ENCODE data around the gene MYBPC1. TPM values are rescaled to one million over a fixed set of nuclear protein-coding genes. Genes with fewer than 3 reads are reported as not detected.
A peak's percentile ranks its signal among the peaks of the same experiment; 100 is the strongest.
"Not testable (repeated sequence)": the region's sequence is repeated elsewhere in the genome, so short reads cannot be mapped to it uniquely, and the experiment has no call there.

Gene MYBPC1, protein sequence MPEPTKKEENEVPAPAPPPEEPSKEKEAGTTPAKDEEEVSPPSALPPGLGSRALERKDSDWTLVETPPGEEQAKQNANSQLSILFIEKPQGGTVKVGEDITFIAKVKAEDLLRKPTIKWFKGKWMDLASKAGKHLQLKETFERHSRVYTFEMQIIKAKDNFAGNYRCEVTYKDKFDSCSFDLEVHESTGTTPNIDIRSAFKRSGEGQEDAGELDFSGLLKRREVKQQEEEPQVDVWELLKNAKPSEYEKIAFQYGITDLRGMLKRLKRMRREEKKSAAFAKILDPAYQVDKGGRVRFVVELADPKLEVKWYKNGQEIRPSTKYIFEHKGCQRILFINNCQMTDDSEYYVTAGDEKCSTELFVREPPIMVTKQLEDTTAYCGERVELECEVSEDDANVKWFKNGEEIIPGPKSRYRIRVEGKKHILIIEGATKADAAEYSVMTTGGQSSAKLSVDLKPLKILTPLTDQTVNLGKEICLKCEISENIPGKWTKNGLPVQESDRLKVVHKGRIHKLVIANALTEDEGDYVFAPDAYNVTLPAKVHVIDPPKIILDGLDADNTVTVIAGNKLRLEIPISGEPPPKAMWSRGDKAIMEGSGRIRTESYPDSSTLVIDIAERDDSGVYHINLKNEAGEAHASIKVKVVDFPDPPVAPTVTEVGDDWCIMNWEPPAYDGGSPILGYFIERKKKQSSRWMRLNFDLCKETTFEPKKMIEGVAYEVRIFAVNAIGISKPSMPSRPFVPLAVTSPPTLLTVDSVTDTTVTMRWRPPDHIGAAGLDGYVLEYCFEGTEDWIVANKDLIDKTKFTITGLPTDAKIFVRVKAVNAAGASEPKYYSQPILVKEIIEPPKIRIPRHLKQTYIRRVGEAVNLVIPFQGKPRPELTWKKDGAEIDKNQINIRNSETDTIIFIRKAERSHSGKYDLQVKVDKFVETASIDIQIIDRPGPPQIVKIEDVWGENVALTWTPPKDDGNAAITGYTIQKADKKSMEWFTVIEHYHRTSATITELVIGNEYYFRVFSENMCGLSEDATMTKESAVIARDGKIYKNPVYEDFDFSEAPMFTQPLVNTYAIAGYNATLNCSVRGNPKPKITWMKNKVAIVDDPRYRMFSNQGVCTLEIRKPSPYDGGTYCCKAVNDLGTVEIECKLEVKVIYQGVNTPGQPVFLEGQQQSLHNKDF
- total RNA-seq = not detected in 2 replicates

DNA sequence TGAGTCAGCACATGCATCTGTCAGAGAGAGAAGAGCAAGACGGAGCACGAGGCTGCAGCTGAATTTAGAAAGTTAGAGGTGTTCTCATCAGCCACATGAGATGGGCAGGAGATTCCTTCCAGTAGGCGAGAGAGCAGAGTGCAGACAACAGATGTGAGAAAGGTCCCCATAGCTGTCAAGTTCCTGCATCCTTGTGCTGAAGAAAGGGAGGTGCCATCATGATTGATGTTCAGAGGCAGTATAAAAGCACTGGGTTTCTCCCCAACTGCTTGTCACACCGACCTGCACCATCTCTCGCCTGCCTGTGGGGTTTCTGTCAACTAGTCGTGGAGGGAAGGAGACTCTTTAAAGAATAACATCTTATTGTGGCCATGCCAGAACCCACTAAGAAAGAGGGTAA, at the start of gene MYBPC1:
Gene MYBPC1 (plus strand): TSS at position 272 of the 400 bp plus-strand sequence. CDS start 100 bp downstream, at position 372.
- Mint-ChIP-seq H3K4me3 (no peak within 1 kb of the TSS), H3K36me3 (ENCODE audit: low read depth) (no peaks in the 10 kb centered on the region), H3K27ac (no peak within 1 kb of the TSS), H3K9me3 (no peaks in the 10 kb centered on the region), H3K27me3 (ENCODE audit: insufficient read depth) (peaks cover 5% of the 10 kb centered on the region), H3K4me1 (ENCODE audit: low read depth) (no peaks in the 10 kb centered on the region)
- DNase-seq (ENCODE audit: low spot score) = no peak
- intact Hi-C loops (cut with micrococcal nuclease) = no loop called here

DNA sequence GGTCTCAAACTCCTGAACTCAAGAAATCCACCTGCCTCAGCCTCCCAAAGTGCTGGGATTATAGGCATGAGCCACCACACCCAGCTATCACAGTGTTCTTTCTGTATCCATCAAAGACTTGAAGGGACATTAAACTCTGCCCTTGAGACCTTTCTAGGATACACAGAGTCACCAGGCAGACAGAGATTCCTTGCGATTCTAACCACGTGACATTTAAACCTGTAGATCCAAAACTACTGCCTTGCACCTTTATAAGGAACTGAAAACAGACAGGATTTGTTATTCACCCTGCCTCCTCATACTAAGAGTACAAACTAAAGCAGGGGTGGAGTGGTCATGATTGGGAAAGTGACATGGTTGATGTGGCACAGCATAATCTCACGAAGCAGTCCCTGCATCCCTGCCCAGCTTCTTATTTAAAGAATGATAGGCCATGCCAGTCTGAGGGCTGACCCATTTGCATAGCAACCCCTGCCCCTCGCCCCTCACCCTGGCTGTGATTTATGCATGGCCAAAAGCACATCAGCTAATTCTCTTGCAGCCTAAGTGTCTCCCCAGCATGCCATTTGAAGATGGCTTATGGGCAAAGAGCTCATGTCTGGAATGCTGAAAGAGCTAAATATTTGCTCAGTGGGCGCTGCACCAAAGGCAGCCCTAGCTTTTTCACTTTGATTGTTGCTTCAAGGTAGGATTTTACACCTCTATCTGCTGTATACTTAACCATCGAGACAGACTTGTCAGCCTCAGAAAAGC, 43.2 kb upstream of the MYBPC1 start:
- H3K27me3 Mint-ChIP-seq (ENCODE audit: insufficient read depth) = no peaks in the 10 kb centered on the region

DNA sequence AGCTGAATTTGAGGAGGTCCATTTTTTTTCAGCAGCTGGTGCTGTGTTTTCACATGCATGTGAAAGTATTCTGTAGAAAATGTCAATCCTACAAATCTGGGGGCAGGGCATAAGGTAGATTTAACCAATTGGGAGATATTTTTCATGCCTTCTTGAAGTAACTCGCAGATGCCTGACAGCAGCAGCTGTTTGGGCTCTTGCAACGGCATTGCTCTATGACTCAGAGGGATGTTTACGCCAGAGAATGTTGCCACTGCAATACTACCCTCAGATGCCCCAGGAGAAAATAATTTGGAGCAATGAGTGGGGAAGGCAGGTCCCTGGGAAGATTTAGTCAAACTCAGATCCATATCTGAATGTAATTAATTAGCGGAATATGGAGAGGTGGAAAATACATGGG, 42.5 kb upstream of the MYBPC1 start:
- H3K27me3 Mint-ChIP-seq (ENCODE audit: insufficient read depth) = no peaks in the 10 kb centered on the region
- H3K9me3 Mint-ChIP-seq = no peaks in the 10 kb centered on the region
- H3K36me3 Mint-ChIP-seq (ENCODE audit: low read depth) = no peaks in the 10 kb centered on the region
- intact Hi-C loops (cut with micrococcal nuclease) = no loop called here
- H3K4me1 Mint-ChIP-seq (ENCODE audit: low read depth) = no peaks in the 10 kb centered on the region
- no peak overlapping the region for H3K27ac Mint-ChIP-seq
- H3K4me3 Mint-ChIP-seq = no peak overlapping the region
- no peak for DNase-seq (ENCODE audit: low spot score)

More for the DNA sequence above, 43.2 kb upstream of the MYBPC1 start:
- H3K9me3 Mint-ChIP-seq = no peaks in the 10 kb centered on the region
- H3K4me3 Mint-ChIP-seq = no peak overlapping the region
- intact Hi-C loops (cut with micrococcal nuclease) = no loop called here
- H3K27ac Mint-ChIP-seq = no peak overlapping the region
- H3K36me3 Mint-ChIP-seq (ENCODE audit: low read depth) = no peaks in the 10 kb centered on the region
- H3K4me1 Mint-ChIP-seq (ENCODE audit: low read depth) = no peaks in the 10 kb centered on the region
- no peak for DNase-seq (ENCODE audit: low spot score)

- intact Hi-C loops (cut with micrococcal nuclease) = no loop called here
- H3K27me3 Mint-ChIP-seq (ENCODE audit: insufficient read depth) = no peaks in the 10 kb centered on the region
These were observed 37.7 kb upstream of the MYBPC1 start for GRCh38 chr12:101557094-101557493.

DNA sequence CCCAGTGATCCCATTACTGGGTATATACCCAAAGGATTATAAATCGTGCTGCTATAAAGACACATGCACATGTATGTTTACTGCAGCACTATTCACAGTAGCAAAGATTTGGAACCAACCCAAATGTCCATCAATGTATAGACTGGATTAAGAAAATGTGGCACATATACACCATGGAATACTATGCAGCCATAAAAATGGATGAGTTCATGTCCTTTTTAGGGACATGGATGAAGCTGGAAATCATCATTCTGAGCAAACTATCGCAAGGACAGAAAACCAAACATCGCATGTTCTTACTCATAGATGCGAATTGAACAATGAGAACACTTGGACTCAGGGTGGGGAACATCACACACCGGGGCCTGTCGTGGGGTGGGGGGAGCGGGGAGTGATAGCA, 36.0 kb upstream of the MYBPC1 start:
- DNase-seq (ENCODE audit: low spot score); H3K4me1 Mint-ChIP-seq (ENCODE audit: low read depth); H3K27me3 Mint-ChIP-seq (ENCODE audit: insufficient read depth); H3K9me3 Mint-ChIP-seq; intact Hi-C loops (cut with micrococcal nuclease); H3K36me3 Mint-ChIP-seq (ENCODE audit: low read depth); H3K4me3 Mint-ChIP-seq; H3K27ac Mint-ChIP-seq: not testable (repeated sequence)

More at GRCh38 chr12:101557094-101557493, 37.7 kb upstream of the MYBPC1 start:
- Mint-ChIP-seq H3K4me3 (no peak overlapping the region), H3K4me1 (ENCODE audit: low read depth) (no peaks in the 10 kb centered on the region), H3K9me3 (no peaks in the 10 kb centered on the region), H3K27ac (no peak overlapping the region), H3K36me3 (ENCODE audit: low read depth) (no peaks in the 10 kb centered on the region)
- no peak for DNase-seq (ENCODE audit: low spot score)

DNA sequence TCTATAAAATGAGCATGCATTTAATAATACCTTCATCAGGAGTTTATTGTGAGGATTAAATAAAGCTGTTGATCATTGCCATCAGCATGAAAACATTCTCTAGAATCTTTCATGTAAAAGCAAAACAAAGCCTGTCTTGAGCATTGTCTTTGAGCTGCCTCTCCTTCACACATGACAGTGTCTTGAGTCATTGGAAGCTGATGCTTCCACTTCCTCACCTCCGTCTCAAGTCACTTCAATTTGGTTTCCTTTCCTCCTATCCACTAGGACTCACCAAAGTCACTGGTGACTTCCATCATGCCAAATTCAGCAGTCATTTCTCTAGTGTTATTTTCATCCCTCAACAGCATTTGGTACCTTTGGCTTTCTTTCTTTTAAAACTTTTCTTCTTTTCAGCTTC, 31.6 kb upstream of the MYBPC1 start:
- no peaks in the 10 kb centered on the region for H3K36me3 Mint-ChIP-seq (ENCODE audit: low read depth)
- intact Hi-C loops (cut with micrococcal nuclease) = no loop called here
- H3K4me1 Mint-ChIP-seq (ENCODE audit: low read depth) = no peaks in the 10 kb centered on the region
- no peak for DNase-seq (ENCODE audit: low spot score)
- H3K4me3 Mint-ChIP-seq = no peak overlapping the region
- H3K9me3 Mint-ChIP-seq = no peaks in the 10 kb centered on the region
- H3K27me3 Mint-ChIP-seq (ENCODE audit: insufficient read depth) = no peaks in the 10 kb centered on the region
- no peak overlapping the region for H3K27ac Mint-ChIP-seq

DNA sequence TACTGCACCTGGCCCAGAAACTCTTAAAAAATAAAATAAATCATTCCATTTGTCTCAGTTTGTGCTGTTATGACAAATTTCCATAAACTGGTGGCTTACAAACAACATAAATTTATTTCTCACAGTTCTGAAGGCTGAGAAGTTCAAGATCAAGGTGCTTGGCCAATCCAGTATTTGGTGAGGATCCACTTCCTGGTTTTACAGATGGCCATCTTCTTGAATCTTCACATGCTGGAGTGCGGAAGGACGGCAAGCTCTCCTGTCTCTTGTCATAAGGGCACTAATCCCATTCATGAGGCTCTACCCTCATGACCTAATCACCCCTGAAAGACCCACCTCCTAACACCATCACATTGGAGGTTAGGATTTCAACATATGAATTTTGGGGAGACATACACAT, 29.9 kb upstream of the MYBPC1 start:
- H3K4me1 Mint-ChIP-seq (ENCODE audit: low read depth) = no peaks in the 10 kb centered on the region
- DNase-seq (ENCODE audit: low spot score) = no peak
- intact Hi-C loops (cut with micrococcal nuclease) = no loop called here

DNA sequence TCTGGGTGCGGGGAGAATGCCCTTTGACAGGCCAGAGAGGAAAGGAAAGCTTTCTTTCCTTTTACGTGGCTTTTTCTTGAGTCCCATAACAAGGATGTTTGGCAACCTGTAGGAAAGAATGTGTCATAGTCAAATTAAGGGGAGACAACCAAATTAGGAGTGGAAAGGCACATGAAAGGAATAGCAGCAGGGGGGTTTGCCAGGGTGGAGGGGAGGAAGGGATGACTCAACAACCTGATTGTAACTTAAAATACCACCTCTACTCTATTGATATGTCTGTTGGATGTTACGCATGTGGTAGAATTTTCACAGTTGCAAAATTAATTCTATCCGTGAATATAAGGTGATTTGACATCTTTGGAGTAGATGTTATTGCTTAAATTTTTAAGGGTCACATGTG, 28.5 kb upstream of the MYBPC1 start:
- intact Hi-C loops (cut with micrococcal nuclease) = no loop called here
- no peak overlapping the region for H3K4me3 Mint-ChIP-seq
- no peaks in the 10 kb centered on the region for H3K27me3 Mint-ChIP-seq (ENCODE audit: insufficient read depth)
- DNase-seq (ENCODE audit: low spot score) = no peak
- H3K4me1 Mint-ChIP-seq (ENCODE audit: low read depth) = no peaks in the 10 kb centered on the region
- no peaks in the 10 kb centered on the region for H3K9me3 Mint-ChIP-seq
- H3K36me3 Mint-ChIP-seq (ENCODE audit: low read depth) = no peaks in the 10 kb centered on the region
- peak overlapping the region; percentile 1 for H3K27ac Mint-ChIP-seq

More for the DNA sequence above, 29.9 kb upstream of the MYBPC1 start:
- H3K36me3 Mint-ChIP-seq (ENCODE audit: low read depth) = no peaks in the 10 kb centered on the region
- H3K4me3 Mint-ChIP-seq = no peak overlapping the region
- no peaks in the 10 kb centered on the region for H3K9me3 Mint-ChIP-seq
- no peaks in the 10 kb centered on the region for H3K27me3 Mint-ChIP-seq (ENCODE audit: insufficient read depth)
- no peak overlapping the region for H3K27ac Mint-ChIP-seq

DNA sequence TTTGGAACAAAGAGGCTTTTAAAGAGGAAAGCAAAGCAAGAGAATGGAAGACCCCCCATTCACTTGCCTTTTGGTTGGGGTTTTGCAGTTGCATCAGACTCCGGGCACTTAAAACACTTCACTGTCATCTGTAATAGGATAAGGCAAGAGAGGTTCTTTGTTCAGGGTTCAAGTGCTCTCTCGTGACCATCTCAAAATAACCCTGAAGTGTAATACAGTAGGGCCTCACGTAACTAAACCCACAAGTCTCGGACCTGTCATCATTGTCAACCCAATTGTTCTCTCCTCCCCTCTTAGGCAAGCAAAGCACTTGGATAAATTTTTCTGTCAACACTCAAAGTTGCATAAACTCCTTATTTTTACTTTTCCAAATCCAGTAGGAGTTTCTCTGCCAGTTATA, 26.9 kb upstream of the MYBPC1 start:
- no peak overlapping the region for H3K4me3 Mint-ChIP-seq
- no peaks in the 10 kb centered on the region for H3K9me3 Mint-ChIP-seq
- H3K36me3 Mint-ChIP-seq (ENCODE audit: low read depth) = no peaks in the 10 kb centered on the region
- intact Hi-C loops (cut with micrococcal nuclease) = no loop called here
- no peak overlapping the region for H3K27ac Mint-ChIP-seq
- H3K27me3 Mint-ChIP-seq (ENCODE audit: insufficient read depth) = no peaks in the 10 kb centered on the region
- H3K4me1 Mint-ChIP-seq (ENCODE audit: low read depth) = no peaks in the 10 kb centered on the region
- no peak for DNase-seq (ENCODE audit: low spot score)

DNA sequence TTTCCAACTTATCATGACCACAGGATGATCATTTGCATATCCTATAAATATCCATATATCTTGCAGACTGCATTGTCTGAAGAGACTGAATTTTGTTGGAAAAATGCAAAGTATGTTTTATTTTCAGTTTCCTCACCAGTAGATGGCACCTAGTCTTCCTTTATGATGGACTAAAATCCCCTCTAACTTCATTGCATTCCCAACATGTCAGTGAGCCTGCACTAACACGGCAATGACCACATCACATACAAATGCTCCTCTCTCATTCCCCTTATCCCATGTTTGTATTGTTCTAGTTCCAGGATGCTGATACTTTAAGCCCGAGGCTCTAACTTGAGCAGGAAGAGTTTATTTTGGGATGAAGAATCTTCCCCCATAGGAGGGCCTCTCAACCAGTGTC, 24.7 kb upstream of the MYBPC1 start:
- no peaks in the 10 kb centered on the region for H3K36me3 Mint-ChIP-seq (ENCODE audit: low read depth)
- H3K4me1 Mint-ChIP-seq (ENCODE audit: low read depth) = no peaks in the 10 kb centered on the region
- no peaks in the 10 kb centered on the region for H3K27me3 Mint-ChIP-seq (ENCODE audit: insufficient read depth)
- DNase-seq (ENCODE audit: low spot score) = no peak
- H3K27ac Mint-ChIP-seq = no peak overlapping the region
- H3K9me3 Mint-ChIP-seq = no peaks in the 10 kb centered on the region
- no peak overlapping the region for H3K4me3 Mint-ChIP-seq
- intact Hi-C loops (cut with micrococcal nuclease) = no loop called here

GRCh38 chr12:101571105-101571504, 23.7 kb upstream of the MYBPC1 start:
- Mint-ChIP-seq H3K27me3 (ENCODE audit: insufficient read depth) (peaks cover 2% of the 10 kb centered on the region), H3K27ac (no peak overlapping the region), H3K4me3 (no peak overlapping the region), H3K36me3 (ENCODE audit: low read depth) (no peaks in the 10 kb centered on the region), H3K9me3 (no peaks in the 10 kb centered on the region), H3K4me1 (ENCODE audit: low read depth) (no peaks in the 10 kb centered on the region)
- intact Hi-C loops (cut with micrococcal nuclease) = no loop called here
- DNase-seq (ENCODE audit: low spot score) = no peak

- Mint-ChIP-seq H3K4me1 (ENCODE audit: low read depth) (no peaks in the 10 kb centered on the region), H3K27me3 (ENCODE audit: insufficient read depth) (peaks cover 4% of the 10 kb centered on the region), H3K27ac (no peak overlapping the region), H3K36me3 (ENCODE audit: low read depth) (no peaks in the 10 kb centered on the region), H3K9me3 (no peaks in the 10 kb centered on the region), H3K4me3 (no peak overlapping the region)
- intact Hi-C loops (cut with micrococcal nuclease) = no loop called here
- DNase-seq (ENCODE audit: low spot score) = no peak
These were observed 21.0 kb upstream of the MYBPC1 start for GRCh38 chr12:101573743-101574142.
